Left cardiac atrium (tissue), 4 donors: ENCODE measurements around the gene KATNA1. TPM values are rescaled to one million over a fixed set of nuclear protein-coding genes. Genes with fewer than 3 reads are reported as not detected.

Source experiments
- ATAC-seq, 2 donors: fragments of 200-7000 bp; cut with Tn5 transposase; one replicate each; pipeline ENCODE4 v1.9.1; 2020; ENCODE audit warnings: mild to moderate bottlenecking in 2 of 2, moderate library complexity in 2 of 2
- DNase-seq: peaks from one replicate; pipeline ENCODE4 v3.0.0-alpha.2; 2020
- intact Hi-C, 2 donors: fragments of 100-400 bp; cut with DNase I; formaldehyde crosslinking; loops; one replicate each; pipeline versions ENCODE4 v1.14.1 to v1.15.1; 2022 to 2023
- total RNA-seq, 2 donors: library from RNA; stranded (reverse); fragmentation: NEBNext Ultra II Directional; extraction: Animal tissue kit (Norgen Biotek cat#: 25700); gene quantifications; one replicate each; pipeline ENCODE4 v1.2.1, GENCODE V29; 2021
- donor health status: DM: no; HTN: yes; CAD: no.
- donor health status: DM: no; HTN: yes; CAD: no; lungs with severe emphysema.
- donor health status: DM: yes; HTN: yes; CAD: no.
- donor health status: Dilated cardiomyopathy.

KATNA1 gene
- total RNA-seq, 2 donors from 2014 or later = 10.5 to 12.6 TPM

DNA sequence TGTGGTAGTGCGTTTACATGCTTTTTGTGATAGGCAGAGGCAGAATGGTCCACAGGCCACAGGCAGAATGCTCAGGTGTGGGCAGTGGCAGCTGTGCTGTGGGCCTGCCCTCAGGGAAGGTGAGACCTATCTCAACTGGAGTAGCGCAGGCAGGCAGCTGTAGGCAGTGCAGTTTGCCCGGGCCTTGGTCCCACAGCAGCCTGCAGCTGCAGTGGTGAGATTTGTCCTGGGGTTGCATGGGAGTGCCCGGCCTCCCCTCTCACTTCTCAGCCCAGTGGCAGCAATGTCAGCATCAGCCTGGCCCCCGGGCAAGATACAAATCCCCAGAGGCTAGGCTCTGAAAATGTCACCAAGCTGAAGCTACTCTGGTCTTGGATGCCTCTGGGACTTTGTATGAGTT is 96.6 kb downstream of the KATNA1 start:
- intact Hi-C loops = no loop called here
- ATAC-seq = no peak

GRCh38 chr6:149545754-149546471 is 102.6 kb downstream of the KATNA1 start, which contains the start of gene PPIL4:
Gene PPIL4 (minus strand): TSS chr6:149546043. CDS start chr6:149546005, 38 bp downstream.
- peak; percentile 98 for DNase-seq
- ATAC-seq = peak; percentile 98 to 99
- intact Hi-C loops = no loop called here

More for the DNA sequence above, 96.6 kb downstream of the KATNA1 start:
- DNase-seq = no peak

GRCh38 chr6:149545258-149545753 is 103.2 kb downstream of the KATNA1 start:
- peak; percentile 53 for DNase-seq
- ATAC-seq = peak; percentile 25 to 60
- intact Hi-C loops = no loop called here

Other genes with a start within 250 kb of the KATNA1 start
- gene SUMO4, start 248.5 kb downstream of the KATNA1 start, total RNA-seq = under 1 TPM; 0.63 to 0.71 TPM
- gene ZC3H12D, start 163.7 kb downstream of the KATNA1 start, total RNA-seq = 1 to 10 TPM in 1 of 2 donors, under 1 TPM in 1; 0.47 to 1.6 TPM
- 10 to 100 TPM; 18.1 to 23.3 TPM for gene PPIL4, start 102.7 kb downstream of the KATNA1 start, total RNA-seq
- gene GINM1, start 82.3 kb downstream of the KATNA1 start, total RNA-seq = 10 to 100 TPM; 46.0 to 59.4 TPM
- gene LATS1, start 69.4 kb upstream of the KATNA1 start, total RNA-seq = 10 to 100 TPM; 14.6 to 15.4 TPM
- 10 to 100 TPM; 22.4 to 27.7 TPM for gene NUP43, start 97.8 kb upstream of the KATNA1 start, total RNA-seq
- 100 to 1,000 TPM in 1 of 2 donors, 10 to 100 TPM in 1; 92.8 to 107 TPM for gene PCMT1, start 101.0 kb upstream of the KATNA1 start, total RNA-seq
- gene LRP11, start 215.6 kb upstream of the KATNA1 start, total RNA-seq = 10 to 100 TPM; 15.5 to 25.7 TPM
- 1 to 10 TPM in 1 of 2 donors, under 1 TPM in 1; 0.89 to 1.2 TPM for gene RAET1E, start 249.4 kb upstream of the KATNA1 start, total RNA-seq